ENCODE measurements around the gene PLCH2. TPM values are rescaled to one million over a fixed set of nuclear protein-coding genes. Genes with fewer than 3 reads are reported as not detected.

Gene PLCH2
- total and polyA plus RNA-seq, 10 of the 15 experiments (the other 5 are each of a cell fraction or from before 2014, with no cell fraction given) = 0.03 to 0.73 (median 0.24) TPM; not detected in 3

- TF ChIP-seq USF2 (IDR thresholded peaks at IDR 0.05; ENCODE audit: borderline replicate concordance, low read depth, low read length) (no peak), PAX5 (IDR thresholded peaks at IDR 0.05; ENCODE audit: borderline replicate concordance, low read depth, low read length) (no peak), CUX1 (IDR thresholded peaks at IDR 0.05; ENCODE audit: insufficient replicate concordance, low read depth, low read length) (no peak), CBX5 (IDR thresholded peaks at IDR 0.05; ENCODE audit: low read depth) (no peak), SIX5 (IDR thresholded peaks at IDR 0.05; ENCODE audit: low read depth, low read length, severe bottlenecking) (no peak), ATF3 (IDR thresholded peaks at IDR 0.05; ENCODE audit: borderline replicate concordance, extremely low read depth, low read depth, low read length) (no peak), POU2F2 (IDR thresholded peaks at IDR 0.05; ENCODE audit: borderline replicate concordance, low read depth, low read length) (no peak), SREBF2 (IDR thresholded peaks at IDR 0.05; ENCODE audit: low read length) (no peak), ZNF592 (IDR thresholded peaks at IDR 0.05) (no peak), KAT2A (conservative IDR thresholded peaks at IDR 0.05; ENCODE audit: control insufficient read depth, low read depth, low read length) (no peak), YY1 (IDR thresholded peaks at IDR 0.05; ENCODE audit: low read depth, low read length) (no peak)
Measured at GRCh38 chr1:2530513-2531361, 54.6 kb downstream of the PLCH2 start (continued).

All from GM12878 (cell line).